HG02852 (cell line): ENCODE results near the gene RTN1.

Experiments
- ATAC-seq: cut with Tn5 transposase; IDR thresholded peaks from one replicate; pipeline ENCODE4 v1.9.1; 2021; ENCODE audit warnings: mild to moderate bottlenecking, moderate library complexity; ENCODE audit not compliant: unreplicated experiment

Gene RTN1, protein sequence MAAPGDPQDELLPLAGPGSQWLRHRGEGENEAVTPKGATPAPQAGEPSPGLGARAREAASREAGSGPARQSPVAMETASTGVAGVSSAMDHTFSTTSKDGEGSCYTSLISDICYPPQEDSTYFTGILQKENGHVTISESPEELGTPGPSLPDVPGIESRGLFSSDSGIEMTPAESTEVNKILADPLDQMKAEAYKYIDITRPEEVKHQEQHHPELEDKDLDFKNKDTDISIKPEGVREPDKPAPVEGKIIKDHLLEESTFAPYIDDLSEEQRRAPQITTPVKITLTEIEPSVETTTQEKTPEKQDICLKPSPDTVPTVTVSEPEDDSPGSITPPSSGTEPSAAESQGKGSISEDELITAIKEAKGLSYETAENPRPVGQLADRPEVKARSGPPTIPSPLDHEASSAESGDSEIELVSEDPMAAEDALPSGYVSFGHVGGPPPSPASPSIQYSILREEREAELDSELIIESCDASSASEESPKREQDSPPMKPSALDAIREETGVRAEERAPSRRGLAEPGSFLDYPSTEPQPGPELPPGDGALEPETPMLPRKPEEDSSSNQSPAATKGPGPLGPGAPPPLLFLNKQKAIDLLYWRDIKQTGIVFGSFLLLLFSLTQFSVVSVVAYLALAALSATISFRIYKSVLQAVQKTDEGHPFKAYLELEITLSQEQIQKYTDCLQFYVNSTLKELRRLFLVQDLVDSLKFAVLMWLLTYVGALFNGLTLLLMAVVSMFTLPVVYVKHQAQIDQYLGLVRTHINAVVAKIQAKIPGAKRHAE

DNA sequence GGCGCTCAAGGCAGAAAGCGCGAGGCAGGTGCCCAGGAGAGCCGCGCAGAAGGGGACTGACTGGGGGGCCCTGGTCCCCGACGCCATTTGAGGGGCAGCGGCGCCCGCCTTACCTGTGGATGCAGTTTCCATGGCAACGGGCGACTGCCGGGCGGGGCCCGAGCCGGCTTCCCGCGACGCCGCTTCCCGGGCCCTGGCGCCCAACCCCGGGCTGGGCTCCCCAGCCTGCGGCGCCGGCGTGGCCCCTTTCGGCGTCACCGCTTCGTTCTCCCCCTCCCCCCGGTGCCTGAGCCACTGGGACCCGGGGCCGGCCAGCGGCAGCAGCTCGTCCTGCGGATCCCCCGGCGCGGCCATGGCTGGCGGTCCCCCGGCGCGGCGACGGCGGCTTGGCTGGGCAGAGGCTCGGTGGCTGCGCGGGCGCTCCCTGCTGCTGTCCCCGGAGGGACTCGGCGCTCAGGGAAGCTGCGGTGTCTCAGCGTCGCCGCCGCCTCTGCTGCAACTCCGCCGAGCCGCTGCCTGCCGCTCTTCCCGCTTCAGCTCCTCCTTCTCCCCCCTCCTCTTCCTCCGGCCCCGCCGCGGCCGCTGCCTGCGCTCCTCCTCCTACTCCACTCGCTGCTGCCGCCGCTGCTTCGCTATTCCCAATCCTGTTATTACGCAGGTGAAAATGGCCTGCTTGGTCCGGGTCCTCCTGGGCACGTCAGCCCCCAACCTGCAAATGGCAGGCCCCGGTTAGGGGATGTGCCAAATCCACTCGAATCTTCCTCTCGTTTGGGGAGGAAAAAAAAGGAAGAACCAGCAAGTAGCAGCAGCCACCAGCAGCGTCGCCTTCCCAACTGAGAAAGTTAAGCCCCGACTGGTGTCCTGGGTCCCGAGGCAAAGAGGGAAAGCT lies at the start of gene RTN1:
TSS of gene RTN1 (minus strand) at position 500 of the 889 bp plus-strand sequence. CDS start at position 354, 146 bp downstream.
- peak; percentile 69 for ATAC-seq

DNA sequence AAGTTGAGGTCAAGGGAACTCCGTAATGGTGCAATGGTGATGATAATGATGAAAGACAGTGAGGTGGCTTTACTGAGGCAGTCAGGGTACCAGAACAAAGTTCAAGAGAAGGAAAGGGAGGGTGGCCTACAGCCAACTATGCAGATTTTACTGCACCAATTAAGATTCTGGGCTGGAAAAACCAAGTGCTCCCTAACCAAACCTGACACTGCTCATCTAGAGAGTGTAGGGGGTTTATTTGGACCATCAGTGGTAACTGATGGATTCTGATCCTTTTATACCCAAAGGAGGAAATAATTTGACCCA lies 49.8 kb upstream of the RTN1 start:
- ATAC-seq, result no peak

GRCh38 chr14:59919570-59920377 lies 49.2 kb upstream of the RTN1 start, which contains the start of gene LRRC9:
Gene LRRC9 (plus strand): TSS chr14:59920144.
- peak; percentile 11 for ATAC-seq

DNA sequence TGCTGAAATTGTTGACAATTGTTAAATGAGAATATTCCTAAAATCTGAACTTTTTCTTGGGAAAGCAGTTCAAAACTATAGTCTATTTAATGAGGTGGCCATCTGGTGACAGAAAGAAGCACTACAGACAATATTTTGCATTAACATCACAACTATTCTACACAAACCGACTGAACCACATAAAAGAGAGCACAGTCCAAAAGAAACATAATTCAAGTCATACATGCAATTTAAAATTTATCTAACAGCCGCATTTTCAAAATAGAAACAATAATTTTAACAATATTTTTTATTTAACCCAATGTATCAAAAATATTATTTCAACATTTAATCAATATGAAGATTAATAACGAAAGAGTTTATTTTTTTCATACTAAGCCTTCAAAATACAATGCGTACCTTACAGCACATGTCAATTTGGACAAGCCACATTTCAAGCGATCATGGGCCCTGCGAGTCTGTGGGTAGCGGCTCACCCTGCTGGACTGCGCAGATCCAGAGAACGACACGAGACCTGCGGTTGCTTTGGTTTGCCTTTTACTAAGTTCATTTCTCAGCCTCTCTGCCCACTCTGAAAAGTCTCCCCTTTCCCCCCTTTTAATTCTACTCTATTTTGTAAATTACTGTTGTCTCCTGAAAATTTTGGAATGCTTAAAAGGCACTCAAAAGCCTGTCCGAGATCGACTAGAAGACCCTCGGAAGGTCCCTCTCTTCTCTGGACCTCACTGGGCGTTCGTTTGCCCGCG lies 48.4 kb upstream of the RTN1 start:
- ATAC-seq, result peak; percentile 63

DNA sequence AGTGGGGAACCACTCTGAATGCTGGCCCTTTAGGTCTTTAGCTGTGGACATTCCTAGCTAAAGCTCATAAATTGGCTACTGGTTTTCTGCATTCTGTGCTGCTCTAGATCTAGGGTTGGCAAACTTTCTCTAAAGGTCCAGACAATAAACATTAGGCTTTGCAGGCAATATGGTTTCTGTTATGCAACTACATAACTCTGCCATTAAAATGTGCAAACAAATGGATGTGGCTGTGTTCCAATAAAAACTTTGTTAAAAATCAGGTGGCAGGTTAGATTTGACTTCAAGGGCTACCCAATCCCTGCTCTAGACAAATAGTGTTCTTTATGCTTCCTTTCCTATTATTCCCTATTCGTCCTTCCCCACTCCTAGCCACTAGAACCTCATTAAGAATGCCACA lies 42.6 kb upstream of the RTN1 start:
- no peak for ATAC-seq

DNA sequence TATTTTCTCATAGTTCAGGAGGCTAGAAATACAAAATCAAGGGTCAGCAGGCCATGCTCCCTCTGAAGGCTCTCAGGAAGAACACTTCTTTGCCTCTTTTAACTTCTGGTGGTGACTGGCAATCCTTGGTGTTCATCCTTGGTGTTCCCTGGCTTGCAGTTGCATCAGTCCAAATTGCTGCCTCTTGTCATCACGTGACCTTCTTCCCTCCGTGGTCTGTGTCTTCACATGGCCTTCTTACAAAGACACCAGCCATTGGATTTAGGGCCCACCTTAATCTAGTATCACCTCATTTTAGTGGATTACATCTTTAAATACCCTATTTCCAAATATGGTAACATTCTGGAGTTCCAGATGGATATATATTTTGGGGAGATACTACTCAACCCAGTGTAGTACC lies 41.9 kb upstream of the RTN1 start:
- ATAC-seq, result no peak

DNA sequence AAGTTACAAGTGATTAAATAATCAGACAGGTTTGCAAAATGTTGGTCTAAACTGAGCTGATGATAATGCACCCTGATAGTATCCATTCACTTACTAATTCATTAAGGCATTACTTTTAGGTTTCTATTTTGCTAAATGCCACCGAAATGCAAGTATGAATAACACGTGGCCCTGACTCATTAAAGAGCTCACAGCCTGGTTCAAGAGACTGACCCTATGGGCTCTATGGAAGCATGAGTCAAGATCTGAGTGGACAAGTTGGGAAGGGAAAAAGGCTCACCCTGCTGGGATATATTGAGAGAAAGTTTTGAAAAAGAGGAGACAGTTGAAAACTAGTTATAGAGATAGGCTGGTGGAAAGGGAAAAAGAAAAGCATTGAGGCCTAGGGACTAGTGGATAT lies 34.6 kb upstream of the RTN1 start:
- ATAC-seq, result no peak

GRCh38 chr14:59904184-59904583 lies 33.6 kb upstream of the RTN1 start:
- ATAC-seq, result no peak

DNA sequence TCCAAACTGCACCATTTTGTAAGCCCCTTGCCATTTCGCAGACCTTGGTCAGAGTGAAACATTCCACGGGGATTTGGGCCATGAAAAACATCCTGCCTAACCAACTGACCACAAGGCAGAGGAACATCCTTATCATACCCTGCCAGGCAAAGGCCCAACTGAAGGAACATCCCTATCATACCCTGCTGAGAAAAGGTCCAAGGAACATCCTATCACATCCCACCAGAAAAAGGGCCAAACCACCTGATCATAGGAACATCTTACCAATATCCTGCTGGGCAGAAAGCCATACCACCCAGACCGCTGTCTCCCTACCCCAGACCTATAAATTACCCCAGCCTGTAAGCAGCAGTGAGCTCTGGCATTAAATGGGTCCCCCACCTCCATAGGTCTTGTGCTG lies 30.0 kb upstream of the RTN1 start:
- ATAC-seq, result no peak

- ATAC-seq, result no peak
These were observed 27.3 kb upstream of the RTN1 start for GRCh38 chr14:59897757-59898383.

- no peak for ATAC-seq
These were observed 25.1 kb upstream of the RTN1 start for GRCh38 chr14:59895721-59896120.

- no peak for ATAC-seq
These were observed 20.1 kb upstream of the RTN1 start for GRCh38 chr14:59890676-59891075.

DNA sequence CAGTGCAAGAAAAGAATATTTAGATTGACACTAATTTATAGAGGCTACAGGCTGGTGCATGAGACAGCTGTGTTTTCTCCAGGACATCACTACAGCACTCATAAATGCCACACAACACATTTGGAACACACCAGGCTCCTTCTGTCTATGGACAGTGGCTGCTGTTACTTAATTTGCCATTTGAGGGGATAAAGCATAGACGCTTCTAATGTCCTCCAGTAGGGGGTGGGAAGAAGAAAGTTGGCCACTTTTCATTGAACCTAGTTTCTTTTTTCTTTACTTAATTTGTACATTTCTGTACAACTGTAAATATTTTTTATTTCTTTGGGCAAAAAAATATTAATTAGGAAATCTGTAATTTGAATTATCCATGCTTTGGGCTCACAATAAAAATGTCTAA lies 12.4 kb upstream of the RTN1 start:
- ATAC-seq, result no peak

DNA sequence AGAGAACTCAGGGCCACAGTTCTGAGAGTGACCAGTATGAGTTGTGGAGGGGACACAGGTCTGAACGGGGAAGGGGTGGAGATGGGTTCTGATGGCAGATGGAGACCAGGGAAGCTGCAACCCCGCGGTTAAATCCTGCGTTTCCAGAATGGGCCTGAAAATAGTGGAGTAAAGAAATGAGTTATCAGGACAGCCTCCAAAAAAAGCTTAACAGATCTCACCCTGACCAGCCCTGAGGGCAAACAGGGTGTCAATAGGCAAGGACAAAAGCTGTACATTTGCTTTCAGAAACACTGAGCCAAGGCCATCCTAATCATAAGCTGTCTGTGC lies 555 bp upstream of the RTN1 start:
- ATAC-seq, result peak; percentile 8

- no peak for ATAC-seq
These were observed 958 bp downstream of the RTN1 start for GRCh38 chr14:59869381-59870255.

DNA sequence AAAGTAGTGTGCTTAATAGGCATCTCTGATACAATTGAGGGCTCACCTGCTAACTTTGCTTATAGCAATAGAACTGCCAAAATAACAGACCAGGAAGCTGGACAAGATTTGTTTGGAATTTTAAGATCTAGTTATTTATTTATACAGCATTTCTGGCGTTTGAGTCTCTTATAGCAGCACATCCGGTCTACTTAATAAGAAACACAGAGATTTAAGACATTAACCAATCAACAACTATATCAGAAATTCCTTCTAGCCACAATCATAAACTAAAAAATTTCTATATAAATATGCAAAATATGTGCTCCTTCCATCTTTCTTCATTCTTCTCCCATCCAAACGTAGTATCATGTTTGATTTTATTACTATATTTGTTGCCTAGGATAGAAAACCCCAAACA lies 2.6 kb downstream of the RTN1 start:
- no peak for ATAC-seq

DNA sequence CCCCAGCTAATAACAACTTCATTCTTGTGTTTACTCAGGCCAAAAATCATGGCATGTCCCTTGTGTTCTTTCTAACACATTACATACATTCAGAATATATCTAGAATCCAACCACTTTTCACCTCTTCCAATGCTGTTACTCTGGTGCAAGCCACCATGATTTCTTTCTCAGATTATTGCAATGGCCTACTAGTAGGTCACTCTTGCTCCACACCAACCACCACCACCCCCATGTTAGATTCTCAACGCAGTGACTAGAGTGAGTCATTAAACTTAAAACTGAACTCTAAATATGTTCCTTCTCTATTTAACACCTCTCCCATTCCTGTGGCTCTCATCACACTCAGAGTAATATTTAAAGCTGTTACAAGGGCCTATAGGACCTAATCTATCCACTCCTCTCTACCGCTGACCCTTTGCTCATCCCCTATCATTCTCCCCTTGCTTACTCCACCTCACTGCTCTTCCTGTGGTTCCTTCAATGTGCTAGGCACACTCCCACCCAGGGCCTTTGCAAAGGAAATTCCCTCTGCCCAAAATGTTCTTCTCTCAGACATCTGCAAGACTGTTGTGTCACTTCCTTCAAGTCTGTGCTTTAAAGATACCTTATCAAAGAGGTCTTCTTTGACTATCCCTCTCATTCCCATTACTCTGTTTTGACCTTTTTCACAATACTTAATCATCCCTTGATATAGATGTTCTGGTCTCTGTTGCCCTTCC lies 6.6 kb downstream of the RTN1 start:
- no peak for ATAC-seq

- no peak for ATAC-seq
These were observed 13.2 kb downstream of the RTN1 start for GRCh38 chr14:59857328-59857727.
